HL-60 (cell line): ENCODE data around the gene ROR2.

Experiments
- CTCF ChIP-seq: IDR thresholded peaks from one replicate; pipeline ENCODE4 v1.5.1; 2011; ENCODE audit warnings: low read length, control low read depth, inconsistent platforms; ENCODE audit not compliant: insufficient read depth
- POLR2AphosphoS5 ChIP-seq: IDR thresholded peaks from 2 replicates; pipeline ENCODE4 v1.6.1; 2012; ENCODE audit warnings: low read depth
- SPI1 ChIP-seq: IDR thresholded peaks from 2 replicates; pipeline ENCODE4 v1.6.1; 2012; ENCODE audit warnings: low read depth, mild to moderate bottlenecking, borderline replicate concordance

- no peak for TF ChIP-seq POLR2AphosphoS5
- TF ChIP-seq CTCF: no peak
- no peak for TF ChIP-seq SPI1
These were observed 52.8 kb downstream of the ROR2 start for GRCh38 chr9:91897201-91897600.
